T-cell (primary cell): ENCODE data around the gene TTLL8. TPM values are rescaled to one million over a fixed set of nuclear protein-coding genes. Genes with fewer than 3 reads are reported as not detected.

Source experiments
- ATAC-seq, 4 experiments: fragments of 200-7000 bp in 3 of 4; fragments of 150-1000 bp in 1 of 4; cut with Tn5 transposase; replicated peaks in 1 of 4; 1 replicate in 3 of 4; 2 replicates in 1 of 4; pipeline ENCODE4 v1.10.0; 2021; ENCODE audit warnings: moderate library complexity in 3 of 4, mild to moderate bottlenecking in 2 of 4, moderate number of reproducible peaks in 1 of 4
- CTCF ChIA-PET, 2 donors: fragments of 300-600 bp; sonication (Branson Sonifier 250); formaldehyde crosslinking; loops; one replicate each; lab custom pipeline; 2022; ENCODE audit warnings: antibody characterized with exemption in 2 of 2; lab: Charles Lee
- POLR2A ChIA-PET, 2 donors: fragments of 300-600 bp; sonication (Branson Sonifier 250); formaldehyde crosslinking; loops; one replicate each; lab custom pipeline; 2022; ENCODE audit warnings: antibody characterized with exemption in 2 of 2; lab: Charles Lee
- DNase-seq, 35 experiments: peaks; one replicate each; pipeline versions ENCODE4 v3.0.0 to v3.0.0-alpha.2; 2013 to 2023
- H3K27ac ChIP-seq: one replicate; pipeline ENCODE4 v1.5.1; 2013; ENCODE audit warnings: low read length
- H3K27me3 ChIP-seq, 2 experiments: replicated peaks in 1 of 2; 1 replicate in 1 of 2; 2 replicates in 1 of 2; pipeline versions ENCODE4 v1.6.1 to v1.7.0; 2013; ENCODE audit warnings: low read length in 1 of 2, mixed read lengths in 1 of 2; ENCODE audit not compliant: control insufficient read depth in 2 of 2, insufficient read depth in 2 of 2; ENCODE audit errors: extremely low read depth in 1 of 2
- H3K36me3 ChIP-seq, 2 donors: 1 replicate in 1 of 2; 2 replicates in 1 of 2; pipeline versions ENCODE4 v1.6.1 to v1.7.0; 2013; ENCODE audit warnings: low read length in 1 of 2; ENCODE audit not compliant: control insufficient read depth in 2 of 2, insufficient read depth in 1 of 2; ENCODE audit errors: extremely low read depth in 1 of 2
- H3K4me1 ChIP-seq, 2 experiments: 1 replicate in 1 of 2; 2 replicates in 1 of 2; pipeline versions ENCODE4 v1.6.1 to v1.7.0; 2013; ENCODE audit warnings: low read length in 2 of 2, mixed read lengths in 1 of 2; ENCODE audit not compliant: insufficient read depth in 2 of 2, control insufficient read depth in 1 of 2; ENCODE audit errors: extremely low read depth in 1 of 2
- H3K4me3 ChIP-seq, 2 donors: 1 replicate in 1 of 2; 2 replicates in 1 of 2; pipeline versions ENCODE4 v1.5.1 to v1.7.0; 2013; ENCODE audit warnings: mild to moderate bottlenecking in 2 of 2, low read length in 1 of 2, moderate library complexity in 1 of 2; ENCODE audit not compliant: control insufficient read depth in 1 of 2; ENCODE audit errors: extremely low read depth in 1 of 2
- H3K9me3 ChIP-seq: 2 replicates; pipeline ENCODE4 v1.7.0; 2013
- H3K27ac Mint-ChIP-seq, 2 donors: one replicate each; pipeline ENCODE4 v1.8.0; 2020 to 2021; ENCODE audit warnings: mild to moderate bottlenecking in 2 of 2, mixed read lengths in 2 of 2
- H3K27me3 Mint-ChIP-seq, 2 donors: one replicate each; pipeline ENCODE4 v1.8.0; 2021 to 2022; ENCODE audit warnings: mixed read lengths in 2 of 2
- H3K36me3 Mint-ChIP-seq: one replicate; pipeline ENCODE4 v1.8.0; 2021; ENCODE audit warnings: mixed read lengths
- H3K4me1 Mint-ChIP-seq, 3 donors: one replicate each; pipeline ENCODE4 v1.8.0; 2020 to 2022; ENCODE audit warnings: mixed read lengths in 3 of 3, mild to moderate bottlenecking in 1 of 3
- H3K4me3 Mint-ChIP-seq, 3 donors: one replicate each; pipeline ENCODE4 v1.8.0; 2020 to 2022; ENCODE audit warnings: mild to moderate bottlenecking in 3 of 3, mixed read lengths in 3 of 3, moderate library complexity in 3 of 3
- H3K9me3 Mint-ChIP-seq, 3 donors: one replicate each; pipeline ENCODE4 v1.8.0; 2020 to 2022; ENCODE audit warnings: mixed read lengths in 3 of 3
- whole genome bisulfite sequencing: methylation state at CpG from one replicate; pipeline ENCODE4 v1.1.5; 2013; ENCODE audit warnings: missing lambda C conversion rate; ENCODE audit not compliant: insufficient coverage; 5-methylcytosine and 5-hydroxymethylcytosine counted together
- total RNA-seq, 35 experiments: library from RNA in 6 of 35; stranded (reverse) in 6 of 35; fragments of 120-200 nt in 1 of 35; gene quantifications; one replicate each; pipeline versions ENCODE4 v1.2.1 to v1.2.4 and lab custom pipeline; 2013 to 2026

The TTLL8 gene
- total RNA-seq, 5 donors from 2014 or later (not counting 1 experiment from before 2014, with no cell fraction given), result not detected

- H3K27ac Mint-ChIP-seq, result no peak overlapping the region
- no peak overlapping the region for H3K4me3 ChIP-seq
- H3K4me1 Mint-ChIP-seq, result peaks cover 0 to 24% (median 7%) of the 10 kb centered on the region in 3 donors
- no peaks in the 10 kb centered on the region for H3K36me3 ChIP-seq
- H3K27ac ChIP-seq, result no peak overlapping the region
- no peaks in the 10 kb centered on the region for H3K9me3 Mint-ChIP-seq
- ChIA-PET POLR2A (no interaction called here), CTCF (no interaction called here)
- no peaks in the 10 kb centered on the region for H3K9me3 ChIP-seq
- no peak overlapping the region for H3K4me3 Mint-ChIP-seq
- H3K36me3 Mint-ChIP-seq, result no peaks in the 10 kb centered on the region
- no peak for DNase-seq
- H3K27me3 ChIP-seq, result peaks cover 0 to 17% of the 10 kb centered on the region in 2 experiments
- 76% methylated on average over 9 of the region's 14 CpGs for WGBS
- no peak for ATAC-seq
- H3K4me1 ChIP-seq, result peaks cover 6 to 21% of the 10 kb centered on the region in 2 experiments
- peaks cover 0 to 3% of the 10 kb centered on the region in 2 donors for H3K27me3 Mint-ChIP-seq
Measured at GRCh38 chr22:50022171-50022819, 35.8 kb downstream of the TTLL8 start.

- no peaks in the 10 kb centered on the region for H3K9me3 Mint-ChIP-seq
- DNase-seq (no peak), ATAC-seq (no peak)
- no peak overlapping the region for H3K27ac Mint-ChIP-seq
- H3K27me3 Mint-ChIP-seq, result peaks cover 0 to under 1% of the 10 kb centered on the region in 2 donors
- Histone ChIP-seq H3K27ac (no peak overlapping the region), H3K36me3 (no peaks in the 10 kb centered on the region), H3K27me3 (peaks cover 0 to 23% of the 10 kb centered on the region in 2 experiments), H3K9me3 (no peaks in the 10 kb centered on the region), H3K4me1 (peaks cover 6 to 38% of the 10 kb centered on the region in 2 experiments), H3K4me3 (no peak overlapping the region)
- H3K36me3 Mint-ChIP-seq, result no peaks in the 10 kb centered on the region
- POLR2A ChIA-PET, result no interaction called here
- WGBS, result 97% methylated on average over 15 of the region's 15 CpGs
- CTCF ChIA-PET, result no interaction called here
- no peak overlapping the region for H3K4me3 Mint-ChIP-seq
- peaks cover 3 to 24% (median 14%) of the 10 kb centered on the region in 3 donors for H3K4me1 Mint-ChIP-seq
Measured at GRCh38 chr22:50020606-50021005, 37.5 kb downstream of the TTLL8 start.

DNA sequence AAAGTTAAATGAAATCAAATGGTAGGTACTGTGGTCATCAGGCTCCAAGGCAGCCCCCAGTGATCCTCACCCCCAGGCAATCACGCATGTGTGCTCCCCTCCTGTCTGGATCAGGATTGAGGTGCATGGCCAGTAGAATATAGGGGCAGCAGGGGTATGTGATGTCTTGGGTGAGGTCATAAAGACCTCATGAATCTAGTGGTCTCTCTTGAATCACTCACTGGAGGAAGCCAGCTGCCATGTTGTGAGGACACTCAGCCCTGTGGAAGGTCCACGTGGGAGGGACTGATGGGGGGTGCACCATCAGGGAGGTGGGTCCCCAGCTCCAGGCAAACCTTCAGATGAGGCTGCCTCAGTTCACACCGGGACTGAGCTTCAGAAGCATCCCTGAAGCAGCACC, 38.8 kb downstream of the TTLL8 start:
- peaks cover 0 to 28% of the 10 kb centered on the region in 2 experiments for H3K27me3 ChIP-seq
- ATAC-seq (peak in 1 of 4 experiments; percentile 38), DNase-seq (no peak)
- H3K9me3 ChIP-seq, result no peaks in the 10 kb centered on the region
- Mint-ChIP-seq H3K9me3 (no peaks in the 10 kb centered on the region), H3K4me3 (peak overlapping the region in 1 of 3 donors; percentile 15), H3K36me3 (no peaks in the 10 kb centered on the region), H3K27ac (peak overlapping the region; percentile 79 to 82), H3K27me3 (no peaks in the 10 kb centered on the region), H3K4me1 (peaks cover 3 to 24% (median 12%) of the 10 kb centered on the region in 3 donors)
- H3K27ac ChIP-seq, result peak overlapping the region; percentile 66
- ChIA-PET CTCF (no interaction called here), POLR2A (no interaction called here)
- H3K36me3 ChIP-seq, result no peaks in the 10 kb centered on the region
- 44% methylated on average over 1 of the region's 3 CpGs for WGBS
- H3K4me3 ChIP-seq, result no peak overlapping the region
- peaks cover 6 to 47% of the 10 kb centered on the region in 2 experiments for H3K4me1 ChIP-seq

GRCh38 chr22:50018608-50019285, 39.4 kb downstream of the TTLL8 start:
- no peaks in the 10 kb centered on the region for H3K36me3 Mint-ChIP-seq
- 46% methylated on average over 4 of the region's 11 CpGs for WGBS
- no peaks in the 10 kb centered on the region for H3K36me3 ChIP-seq
- peak overlapping the region; percentile 79 to 82 for H3K27ac Mint-ChIP-seq
- ChIA-PET CTCF (no interaction called here), POLR2A (interaction anchor here in 1 of 2 donors (0.6 to 0.7 kb wide), 2 partner anchors 13 to 87 kb away, joined by 3 to 5 read pairs; no protein-coding TSS in a partner anchor)
- peaks cover 0 to 5% of the 10 kb centered on the region in 2 donors for H3K27me3 Mint-ChIP-seq
- DNase-seq (peak in 4 of 35 experiments; percentile 19 to 72 (median 24)), ATAC-seq (peak; percentile 42 to 87 (median 58))
- peak overlapping the region; percentile 66 for H3K27ac ChIP-seq
- H3K4me3 Mint-ChIP-seq, result peak overlapping the region; percentile 15 to 37 (median 31)
- no peaks in the 10 kb centered on the region for H3K9me3 ChIP-seq
- H3K4me3 ChIP-seq, result no peak overlapping the region
- peaks cover 8 to 24% (median 12%) of the 10 kb centered on the region in 3 donors for H3K4me1 Mint-ChIP-seq
- no peaks in the 10 kb centered on the region for H3K9me3 Mint-ChIP-seq
- peaks cover 0 to 34% of the 10 kb centered on the region in 2 experiments for H3K27me3 ChIP-seq
- peaks cover 6 to 52% of the 10 kb centered on the region in 2 experiments for H3K4me1 ChIP-seq

DNA sequence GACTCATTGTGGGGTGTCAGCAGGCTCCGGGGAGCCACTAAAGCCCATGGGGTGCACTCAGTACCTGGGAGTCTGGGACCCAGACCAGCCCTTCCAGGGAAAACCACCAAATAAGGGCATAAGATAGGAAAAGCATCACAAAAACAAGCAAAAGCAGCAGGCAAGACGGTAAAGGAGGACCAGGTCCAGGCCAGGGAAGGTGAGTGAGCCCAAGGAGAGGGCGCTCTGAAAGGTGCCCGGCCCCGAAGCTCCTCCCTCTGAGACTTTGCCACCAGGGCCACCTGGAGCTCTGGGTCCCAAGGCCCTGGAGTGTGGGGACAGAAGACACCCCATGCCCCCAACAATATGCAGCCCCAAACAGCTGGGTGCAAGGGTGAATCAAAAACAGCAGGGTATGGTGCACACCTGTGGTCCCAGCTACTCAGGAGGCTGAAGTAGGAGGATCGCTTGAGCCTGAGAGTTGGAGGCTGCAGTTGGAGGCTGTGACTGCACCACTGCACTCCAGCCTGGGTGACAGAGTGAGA, 40.3 kb downstream of the TTLL8 start:
- ChIA-PET CTCF (interaction anchor here in 1 of 2 donors (0.5 kb wide), 1 partner anchor 10 kb away, joined by 3 read pairs; no protein-coding TSS in a partner anchor), POLR2A (interaction anchor here in 1 of 2 donors (0.6 to 0.7 kb wide), 2 partner anchors 14 to 88 kb away, joined by 3 to 5 read pairs; no protein-coding TSS in a partner anchor)
- DNase-seq, result no peak
- Mint-ChIP-seq H3K27ac (peak overlapping the region; percentile 80 to 83), H3K36me3 (no peaks in the 10 kb centered on the region), H3K4me3 (peak overlapping the region in 1 of 3 donors; percentile 15), H3K9me3 (no peaks in the 10 kb centered on the region), H3K4me1 (peaks cover 12 to 24% (median 14%) of the 10 kb centered on the region in 3 donors), H3K27me3 (peaks cover 0 to 8% of the 10 kb centered on the region in 2 donors)
- peaks cover 6 to 56% of the 10 kb centered on the region in 2 experiments for H3K4me1 ChIP-seq
- no peaks in the 10 kb centered on the region for H3K9me3 ChIP-seq
- peaks cover 0 to 43% of the 10 kb centered on the region in 2 experiments for H3K27me3 ChIP-seq
- WGBS, result 88% methylated on average over 4 of the region's 6 CpGs
- peak overlapping the region; percentile 66 for H3K27ac ChIP-seq
- no peak for ATAC-seq
- no peak overlapping the region for H3K4me3 ChIP-seq
- H3K36me3 ChIP-seq, result no peaks in the 10 kb centered on the region
